ENCODE measurements around the gene RMND5B.
"Not testable (repeated sequence)": the region's sequence is repeated elsewhere in the genome, so short reads cannot be mapped to it uniquely, and the experiment has no call there.

RMND5B gene

GRCh38 chr5:178163772-178164735, 33.2 kb downstream of the RMND5B start:
- DNase-seq (ENCODE audit: low read depth in 1 of 2, low spot score in 1 of 2), result peak; percentile 87 to 93

DNA sequence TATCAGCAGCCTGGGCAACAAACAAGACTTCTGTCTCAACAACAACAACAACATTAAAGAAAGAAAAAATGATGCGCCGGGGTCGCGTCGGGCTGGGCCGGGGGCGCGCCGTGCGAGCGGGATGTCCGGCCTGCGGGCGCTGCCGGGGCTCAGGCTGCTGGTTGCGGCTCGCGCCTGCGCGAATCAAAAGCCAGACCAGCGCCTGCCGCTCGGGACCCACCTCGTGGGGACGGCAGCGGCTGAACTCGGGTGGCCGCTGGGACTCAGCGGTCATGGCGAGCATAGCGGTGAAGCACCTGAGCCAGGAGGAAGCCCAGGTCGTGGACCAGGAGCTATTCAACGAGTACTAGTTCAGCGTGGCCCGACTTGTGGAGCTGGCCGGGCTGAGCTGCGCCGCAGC, 34.8 kb downstream of the RMND5B start:
- DNase-seq (ENCODE audit: low read depth in 1 of 2, low spot score in 1 of 2), result no peak

GRCh38 chr5:178170455-178170854, 39.6 kb downstream of the RMND5B start:
- no peak for DNase-seq (ENCODE audit: low read depth in 1 of 2, low spot score in 1 of 2)

GRCh38 chr5:178174456-178174855, 43.6 kb downstream of the RMND5B start:
- DNase-seq (ENCODE audit: low read depth in 1 of 2, low spot score in 1 of 2), result no peak

DNA sequence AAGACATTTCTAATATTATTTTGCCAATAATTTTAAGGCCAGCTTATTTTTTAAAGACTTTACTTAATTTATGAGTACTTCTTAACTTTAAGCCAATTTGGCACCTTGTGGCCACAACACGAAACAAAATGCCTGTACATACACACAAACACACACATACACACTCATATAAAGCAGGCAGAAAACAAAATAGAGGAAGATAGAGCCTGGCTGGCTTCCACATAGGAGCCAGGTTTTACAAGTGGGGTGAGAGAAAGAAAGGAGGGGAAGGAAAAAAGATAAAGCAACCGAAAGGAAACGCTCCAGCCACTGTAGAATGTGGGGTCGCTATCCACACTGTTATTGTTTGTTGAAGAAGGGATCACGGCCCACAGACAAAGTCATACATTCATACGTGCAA, 46.0 kb downstream of the RMND5B start:
- DNase-seq (ENCODE audit: low read depth in 1 of 2, low spot score in 1 of 2), result no peak

GRCh38 chr5:178177569-178177968, 46.8 kb downstream of the RMND5B start:
- DNase-seq (ENCODE audit: low read depth in 1 of 2, low spot score in 1 of 2), result no peak

DNA sequence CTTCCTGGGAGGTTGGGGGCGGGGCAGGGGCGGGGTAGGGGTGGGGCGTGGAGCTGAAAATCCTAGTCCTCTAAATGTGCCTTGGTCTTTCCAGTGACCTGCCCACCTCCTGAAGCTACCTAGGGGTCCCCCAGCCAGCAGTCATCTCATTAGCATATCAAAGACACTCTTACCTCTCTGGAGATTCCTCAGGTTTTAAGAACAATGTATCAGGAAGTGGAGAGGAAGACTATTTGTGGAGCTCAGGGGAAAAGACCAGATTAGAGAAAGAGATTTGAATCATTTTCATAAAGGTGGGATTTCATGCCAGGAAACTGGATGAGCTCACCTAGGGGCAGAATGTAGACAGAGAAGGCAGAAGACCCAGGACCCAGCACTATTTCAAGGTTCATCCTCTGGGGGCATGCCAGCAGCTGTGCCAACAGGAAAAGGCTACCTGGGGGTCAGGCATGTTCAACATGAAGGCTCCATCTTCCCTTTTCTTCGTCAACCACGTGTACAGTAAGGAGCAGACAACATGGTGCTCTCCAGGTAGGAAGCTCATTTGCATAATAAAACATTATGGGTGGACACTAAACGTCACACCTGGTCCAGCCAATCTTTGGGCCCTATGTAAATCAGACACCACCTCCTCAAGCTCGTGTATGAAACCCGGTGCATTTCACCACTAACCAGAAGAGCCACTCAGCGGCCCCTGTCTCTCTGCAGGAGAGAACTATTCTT, 49.5 kb downstream of the RMND5B start:
- DNase-seq (ENCODE audit: low read depth in 1 of 2, low spot score in 1 of 2), result no peak

- DNase-seq (ENCODE audit: low read depth in 1 of 2, low spot score in 1 of 2), result no peak
Observed at GRCh38 chr5:178182158-178182876, 51.5 kb downstream of the RMND5B start.

DNA sequence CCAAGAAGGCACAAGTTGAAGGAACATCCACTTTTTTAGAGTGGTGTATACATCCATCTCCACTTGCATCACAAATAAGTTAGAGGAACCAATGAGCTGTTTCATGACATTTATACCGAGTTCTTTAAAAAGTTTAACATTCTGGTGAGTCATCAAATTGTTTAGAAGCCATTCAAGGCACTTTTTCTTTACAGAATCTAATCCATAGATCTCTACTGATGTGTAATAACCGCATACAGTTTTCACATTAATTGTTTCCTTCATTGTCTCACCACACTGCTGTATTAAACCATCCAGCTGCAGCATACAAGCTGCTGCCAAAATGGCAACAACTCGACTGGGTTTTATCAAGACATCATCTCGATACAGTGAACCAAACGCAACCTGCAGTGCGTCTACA, 55.6 kb downstream of the RMND5B start:
- no peak for DNase-seq (ENCODE audit: low read depth in 1 of 2, low spot score in 1 of 2)

DNA sequence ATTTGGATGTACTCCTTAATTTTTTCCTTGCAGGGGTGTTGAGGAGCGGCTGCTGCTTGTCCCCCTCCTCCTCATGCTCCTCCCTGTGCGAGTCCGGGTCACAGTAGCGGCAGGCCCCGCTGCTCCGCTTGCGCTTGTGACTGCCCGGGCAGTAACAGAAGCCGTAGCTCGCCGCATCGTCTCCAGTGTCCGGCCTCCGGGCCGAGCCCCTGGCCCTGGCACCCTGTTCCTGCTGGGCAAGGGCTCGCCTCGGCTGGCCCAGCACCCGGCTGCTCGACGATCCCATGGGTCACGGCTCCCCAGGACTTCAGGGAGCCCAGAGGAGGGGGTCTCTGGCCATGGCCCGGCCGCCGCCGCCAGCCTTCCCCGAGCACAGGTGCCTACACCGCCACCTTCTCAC, 56.2 kb downstream of the RMND5B start, which contains the start of gene GMCL2:
Gene GMCL2 (minus strand): TSS at position 358 of the 400 bp plus-strand sequence. CDS start 72 bp downstream, at position 286.
- DNase-seq (ENCODE audit: low read depth in 1 of 2, low spot score in 1 of 2), result no peak

GRCh38 chr5:178189433-178189832, 58.6 kb downstream of the RMND5B start:
- no peak for DNase-seq (ENCODE audit: low read depth in 1 of 2, low spot score in 1 of 2)

GRCh38 chr5:178191661-178192060, 60.8 kb downstream of the RMND5B start:
- no peak for DNase-seq (ENCODE audit: low read depth in 1 of 2, low spot score in 1 of 2)

- no peak for DNase-seq (ENCODE audit: low read depth in 1 of 2, low spot score in 1 of 2)
Observed at GRCh38 chr5:178192244-178192643, 61.4 kb downstream of the RMND5B start.

DNA sequence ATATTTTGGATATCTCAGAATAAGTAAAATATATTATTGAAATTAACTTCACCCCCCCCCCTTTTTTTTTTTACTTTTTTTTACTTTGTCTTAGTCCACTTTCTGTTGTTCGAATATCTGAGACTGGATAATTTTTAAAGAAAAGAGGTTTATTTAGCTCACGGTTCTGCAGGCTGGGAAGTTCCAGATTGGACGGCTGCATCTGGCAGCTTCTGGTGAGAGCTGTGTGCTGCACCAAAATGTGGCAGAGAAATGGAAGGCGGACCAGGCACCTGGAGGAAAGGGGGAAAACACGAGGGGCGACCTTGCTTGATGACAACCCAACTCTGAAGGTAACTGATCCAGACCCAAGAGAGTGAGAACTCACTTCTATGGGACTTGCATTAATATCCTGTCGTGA, 62.0 kb downstream of the RMND5B start:
- no peak for DNase-seq (ENCODE audit: low read depth in 1 of 2, low spot score in 1 of 2)

DNA sequence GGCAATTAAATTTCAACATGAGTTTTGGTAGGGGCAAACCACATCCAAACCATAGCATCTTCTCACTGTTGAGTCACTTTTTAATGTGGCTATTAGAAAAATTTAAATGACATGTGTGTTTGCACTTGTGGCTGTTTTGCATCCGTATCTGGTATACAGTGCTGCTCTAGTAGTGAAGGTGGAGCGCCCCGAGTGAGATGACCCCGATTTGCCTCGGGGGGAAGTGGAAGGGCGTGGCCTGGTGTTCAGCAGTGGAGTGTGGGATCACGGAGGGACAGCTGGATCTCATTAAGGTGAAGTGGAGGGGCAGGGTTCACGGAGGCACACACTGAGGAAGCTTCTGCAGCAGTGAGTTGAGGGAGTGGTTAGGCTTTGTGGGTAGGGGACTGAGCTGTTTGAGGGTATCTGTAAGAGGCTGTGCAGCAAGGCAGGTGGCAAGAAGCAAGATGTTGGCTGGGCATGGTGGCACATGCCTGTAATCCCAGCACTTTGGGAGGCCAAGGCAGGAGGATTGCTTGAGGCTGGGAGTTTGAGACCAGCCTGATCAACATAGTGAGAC, 62.5 kb downstream of the RMND5B start:
- DNase-seq (ENCODE audit: low read depth in 1 of 2, low spot score in 1 of 2), result no peak

GRCh38 chr5:178194026-178194425, 63.2 kb downstream of the RMND5B start:
- no peak for DNase-seq (ENCODE audit: low read depth in 1 of 2, low spot score in 1 of 2)

DNA sequence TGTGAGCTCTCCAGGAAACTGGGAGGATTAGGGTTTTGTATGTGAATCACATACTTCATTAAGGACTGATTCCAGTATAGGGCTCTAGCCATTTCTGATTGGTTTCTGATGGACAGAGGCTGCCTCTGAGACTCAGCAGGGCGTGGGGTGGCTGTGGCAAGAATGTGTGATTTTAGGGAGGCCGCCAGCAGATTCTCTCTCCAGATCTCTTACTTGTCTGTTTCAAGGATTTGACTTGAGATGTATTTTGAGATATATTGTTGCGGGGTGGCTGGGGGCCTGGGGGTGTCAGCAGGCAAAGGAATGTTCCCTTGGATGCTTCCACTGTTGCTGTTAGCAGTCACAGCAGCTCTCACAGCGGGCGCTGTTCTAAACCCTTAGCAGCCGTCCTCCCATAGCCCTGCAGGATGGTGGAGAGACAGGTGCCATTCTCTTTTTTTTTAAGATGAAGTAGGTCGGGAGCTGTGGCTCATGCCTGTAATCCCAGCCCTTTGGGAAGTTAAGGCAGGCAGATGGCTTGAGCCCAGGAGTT, 65.5 kb downstream of the RMND5B start:
- DNase-seq (ENCODE audit: low read depth in 1 of 2, low spot score in 1 of 2), result no peak

DNA sequence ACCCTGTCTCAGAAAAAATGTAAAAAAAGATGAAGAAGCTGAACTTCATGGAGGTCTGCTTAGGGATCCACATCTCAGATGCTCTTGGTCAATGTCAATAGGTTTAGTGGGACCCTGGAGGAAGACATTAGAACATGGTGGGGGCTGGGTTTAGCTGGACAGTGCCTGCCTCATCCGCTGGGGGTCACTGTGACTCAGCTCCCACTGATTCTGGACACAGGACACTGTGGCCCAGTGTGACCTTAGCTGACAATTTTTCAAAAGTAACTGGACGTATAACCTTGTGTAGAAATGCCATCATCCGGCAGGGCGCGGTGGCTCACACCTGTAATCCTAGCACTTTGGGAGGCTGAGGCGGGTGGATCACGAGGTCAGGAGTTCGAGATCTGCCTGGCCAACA, 66.2 kb downstream of the RMND5B start:
- no peak for DNase-seq (ENCODE audit: low read depth in 1 of 2, low spot score in 1 of 2)

- not testable (repeated sequence) for DNase-seq (ENCODE audit: low read depth in 1 of 2, low spot score in 1 of 2)
Observed at GRCh38 chr5:178198151-178198550, 67.3 kb downstream of the RMND5B start.

DNA sequence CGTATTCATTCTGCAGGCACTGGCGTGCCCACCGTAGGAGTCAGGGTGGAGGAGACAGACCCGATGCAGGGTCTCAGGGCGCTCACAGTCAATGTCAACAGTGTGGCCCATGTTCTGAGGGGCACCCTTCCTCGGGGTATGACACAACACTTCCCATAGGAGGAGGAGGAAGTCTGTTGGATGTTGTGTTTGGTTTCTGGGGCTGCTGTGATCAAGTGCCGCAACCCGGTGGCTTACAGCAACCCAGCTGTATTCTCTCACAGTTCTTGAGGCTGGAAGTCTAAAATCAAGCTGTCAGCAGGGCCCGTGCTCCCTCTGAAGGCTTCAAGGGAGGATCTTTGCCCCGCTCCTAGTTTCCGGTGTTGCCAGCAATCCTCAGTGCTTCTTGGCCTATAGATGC, 67.9 kb downstream of the RMND5B start:
- DNase-seq (ENCODE audit: low read depth in 1 of 2, low spot score in 1 of 2), result no peak

All from stimulated activated CD4-positive, alpha-beta T cell treated with anti-CD3 and anti-CD28 coated beads, Interleukin-15, amount 100 ng/mL, for 1 hour (primary cell).